ENCODE results near the gene SPEM1. TPM values are rescaled to one million over a fixed set of nuclear protein-coding genes. Genes with fewer than 3 reads are reported as not detected.

SPEM1 gene
- total and polyA plus RNA-seq, 2 of the 13 experiments (the other 11 are each of a cell fraction or from before 2014, with no cell fraction given): not detected

- TF ChIP-seq ZNF556 (CRISPR knock-in tag; IDR thresholded peaks at IDR 0.05; ENCODE audit: borderline replicate concordance): peak; percentile 90
- TF ChIP-seq ZNF709 (CRISPR knock-in tag; IDR thresholded peaks at IDR 0.05): peak; percentile 38; the same call in 1 of the 2 replicates
- TF ChIP-seq SALL1 (CRISPR knock-in tag; IDR thresholded peaks at IDR 0.05): no peak; the same call in 1 of the 2 replicates
- TF ChIP-seq CHD2 (IDR thresholded peaks at IDR 0.05; ENCODE audit: low read depth, low read length): no peak
- peak; percentile 38; the same call in 1 of the 2 replicates for TF ChIP-seq HOXA5 (CRISPR knock-in tag; IDR thresholded peaks at IDR 0.05)
- TF ChIP-seq ZNF280D (CRISPR knock-in tag; IDR thresholded peaks at IDR 0.05): 0 out of 2 replicates have a peak, but pooled peaks have one; percentile 15
- TF ChIP-seq BATF2 (CRISPR knock-in tag; IDR thresholded peaks at IDR 0.05): no peak
- TF ChIP-seq MEF2D (CRISPR knock-in tag; IDR thresholded peaks at IDR 0.05): no peak
- peak; percentile 62 for TF ChIP-seq POLR2AphosphoS5 (IDR thresholded peaks at IDR 0.05; ENCODE audit: low read depth, low read length)
- TF ChIP-seq PHF5A (CRISPR knock-in tag; IDR thresholded peaks at IDR 0.05; ENCODE audit: low read depth, unreplicated experiment): no peak
- TF ChIP-seq, protein P1, sequence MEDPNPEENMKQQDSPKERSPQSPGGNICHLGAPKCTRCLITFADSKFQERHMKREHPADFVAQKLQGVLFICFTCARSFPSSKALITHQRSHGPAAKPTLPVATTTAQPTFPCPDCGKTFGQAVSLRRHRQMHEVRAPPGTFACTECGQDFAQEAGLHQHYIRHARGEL (CRISPR knock-in tag; IDR thresholded peaks at IDR 0.05): no peak
- no peak for TF ChIP-seq SOX6 (IDR thresholded peaks at IDR 0.05)
- peak; percentile 39; the same call in 1 of the 2 replicates for TF ChIP-seq SOX6 (CRISPR knock-in tag; IDR thresholded peaks at IDR 0.05)
- TF ChIP-seq ZNF33B (CRISPR knock-in tag; IDR thresholded peaks at IDR 0.05): no peak
- no peak for TF ChIP-seq TOE1 (CRISPR knock-in tag; IDR thresholded peaks at IDR 0.05)
- TF ChIP-seq, protein P2, sequence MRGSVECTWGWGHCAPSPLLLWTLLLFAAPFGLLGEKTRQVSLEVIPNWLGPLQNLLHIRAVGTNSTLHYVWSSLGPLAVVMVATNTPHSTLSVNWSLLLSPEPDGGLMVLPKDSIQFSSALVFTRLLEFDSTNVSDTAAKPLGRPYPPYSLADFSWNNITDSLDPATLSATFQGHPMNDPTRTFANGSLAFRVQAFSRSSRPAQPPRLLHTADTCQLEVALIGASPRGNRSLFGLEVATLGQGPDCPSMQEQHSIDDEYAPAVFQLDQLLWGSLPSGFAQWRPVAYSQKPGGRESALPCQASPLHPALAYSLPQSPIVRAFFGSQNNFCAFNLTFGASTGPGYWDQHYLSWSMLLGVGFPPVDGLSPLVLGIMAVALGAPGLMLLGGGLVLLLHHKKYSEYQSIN (CRISPR knock-in tag; IDR thresholded peaks at IDR 0.05; ENCODE audit: borderline replicate concordance): no peak
- TF ChIP-seq MED1 (CRISPR knock-in tag; IDR thresholded peaks at IDR 0.05): peak; percentile 37; the same call in 1 of the 2 replicates
- TF ChIP-seq, protein P3, sequence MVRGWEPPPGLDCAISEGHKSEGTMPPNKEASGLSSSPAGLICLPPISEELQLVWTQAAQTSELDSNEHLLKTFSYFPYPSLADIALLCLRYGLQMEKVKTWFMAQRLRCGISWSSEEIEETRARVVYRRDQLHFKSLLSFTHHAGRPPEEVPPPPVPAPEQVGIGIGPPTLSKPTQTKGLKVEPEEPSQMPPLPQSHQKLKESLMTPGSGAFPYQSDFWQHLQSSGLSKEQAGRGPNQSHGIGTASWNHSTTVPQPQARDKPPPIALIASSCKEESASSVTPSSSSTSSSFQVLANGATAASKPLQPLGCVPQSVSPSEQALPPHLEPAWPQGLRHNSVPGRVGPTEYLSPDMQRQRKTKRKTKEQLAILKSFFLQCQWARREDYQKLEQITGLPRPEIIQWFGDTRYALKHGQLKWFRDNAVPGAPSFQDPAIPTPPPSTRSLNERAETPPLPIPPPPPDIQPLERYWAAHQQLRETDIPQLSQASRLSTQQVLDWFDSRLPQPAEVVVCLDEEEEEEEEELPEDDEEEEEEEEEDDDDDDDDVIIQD (CRISPR knock-in tag; IDR thresholded peaks at IDR 0.05; ENCODE audit: low read depth): no peak; the same call in 1 of the 2 replicates
- no peak for TF ChIP-seq FOXJ3 (CRISPR knock-in tag; IDR thresholded peaks at IDR 0.05; ENCODE audit: borderline replicate concordance)
- no peak for TF ChIP-seq FLYWCH1 (CRISPR knock-in tag; IDR thresholded peaks at IDR 0.05)
These were observed 24.8 kb downstream of the SPEM1 start, which contains the start of gene CHRNB1 (continued) for GRCh38 chr17:7444682-7445618.
